TTC549 (cell line): Measurements from ENCODE around the gene RNF212B.
A peak's percentile ranks its signal among the peaks of the same experiment; 100 is the strongest.
"Not testable (repeated sequence)": the region's sequence is repeated elsewhere in the genome, so short reads cannot be mapped to it uniquely, and the experiment has no call there.

Experiments
- FAIRE-seq: peaks from 2 replicates; lab custom pipeline; 2012; peaks lifted over from hg19 to GRCh38; lab: Jason Lieb, UNC

Gene RNF212B

GRCh38 chr14:23243066-23243465, 5.3 kb downstream of the RNF212B start:
- FAIRE-seq, result no peak

DNA sequence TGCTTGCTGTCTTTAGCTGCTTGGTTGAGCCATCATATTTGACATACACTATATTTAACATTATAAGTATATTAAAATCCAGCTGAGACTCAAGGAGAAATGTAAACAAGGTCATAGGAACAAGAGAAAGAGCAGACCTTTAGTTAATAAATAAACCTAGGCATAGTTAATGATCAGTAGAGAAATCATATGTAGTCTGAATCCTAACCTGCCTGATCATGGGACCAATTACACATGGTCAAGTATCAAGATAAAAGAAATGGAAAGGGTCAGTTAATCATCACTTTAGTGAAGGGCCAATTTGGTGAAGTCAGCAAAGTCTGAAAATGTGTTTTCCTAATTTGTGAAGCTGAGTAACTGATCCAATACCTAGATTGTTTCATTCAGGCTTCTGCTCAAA, 7.5 kb downstream of the RNF212B start:
- FAIRE-seq, result no peak

- FAIRE-seq, result no peak
Measured at GRCh38 chr14:23248601-23249000, 10.9 kb downstream of the RNF212B start.

DNA sequence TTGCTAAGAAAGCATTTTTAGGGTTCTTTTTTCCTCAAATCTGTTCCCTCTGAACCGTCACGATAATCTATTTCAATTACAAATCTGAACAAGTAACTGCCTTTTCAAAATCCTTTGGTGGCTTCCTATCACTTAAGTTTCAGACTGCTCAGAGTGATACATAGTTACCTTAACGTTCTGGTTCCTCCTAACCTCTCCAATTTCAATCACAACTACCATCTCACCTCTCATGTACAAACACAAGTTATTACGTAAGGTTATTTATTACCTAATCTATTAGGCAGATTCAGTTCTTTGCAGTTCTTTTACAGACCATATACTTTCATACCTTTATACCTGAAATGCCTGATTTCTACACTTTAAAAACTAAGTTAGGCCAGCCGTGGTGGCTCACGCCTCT, 12.1 kb downstream of the RNF212B start:
- FAIRE-seq, result no peak

GRCh38 chr14:23252006-23252405, 14.3 kb downstream of the RNF212B start:
- no peak for FAIRE-seq

- FAIRE-seq, result no peak
Measured at GRCh38 chr14:23252420-23253333, 14.9 kb downstream of the RNF212B start.

DNA sequence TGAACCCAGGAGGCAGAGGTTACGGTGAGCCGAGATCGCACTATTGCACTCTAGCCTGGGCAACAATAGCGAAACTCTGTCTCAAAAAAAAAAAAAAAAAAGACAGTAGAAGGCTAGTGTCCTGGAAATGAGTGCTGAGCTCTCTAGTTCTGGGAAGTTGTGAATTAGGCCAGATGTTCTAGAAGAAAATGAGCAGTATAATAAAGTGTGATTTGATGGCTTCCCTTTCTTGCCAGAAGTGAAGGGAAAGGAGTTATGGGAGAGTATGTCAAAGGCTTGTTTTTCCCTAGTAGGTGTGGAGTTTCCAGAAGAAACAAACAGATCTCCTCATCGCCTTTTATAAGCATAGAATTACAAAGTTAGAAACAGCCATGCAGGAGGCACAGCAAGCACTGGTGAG, 20.5 kb downstream of the RNF212B start:
- FAIRE-seq, result no peak

GRCh38 chr14:23259426-23259825, 21.7 kb downstream of the RNF212B start:
- no peak for FAIRE-seq

DNA sequence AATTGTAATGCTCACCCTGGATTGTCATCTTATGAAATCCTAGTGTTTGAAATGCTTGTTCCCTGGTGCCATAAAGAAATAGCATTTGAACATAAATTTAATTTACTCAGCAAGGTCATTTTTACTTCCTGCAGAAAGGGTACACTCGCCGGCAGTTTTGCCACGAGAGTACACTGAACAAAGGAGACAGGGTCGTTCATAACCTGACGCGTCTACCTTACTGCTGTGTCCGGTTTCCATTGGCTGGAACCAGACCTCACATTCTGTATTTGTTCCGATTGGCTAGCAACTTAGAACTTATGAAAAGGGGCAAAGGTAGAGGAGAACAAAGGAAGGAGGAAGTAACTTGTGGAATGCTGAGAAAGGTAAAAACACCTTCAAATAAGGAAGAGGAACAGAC, 23.1 kb downstream of the RNF212B start:
- FAIRE-seq, result not testable (repeated sequence)

DNA sequence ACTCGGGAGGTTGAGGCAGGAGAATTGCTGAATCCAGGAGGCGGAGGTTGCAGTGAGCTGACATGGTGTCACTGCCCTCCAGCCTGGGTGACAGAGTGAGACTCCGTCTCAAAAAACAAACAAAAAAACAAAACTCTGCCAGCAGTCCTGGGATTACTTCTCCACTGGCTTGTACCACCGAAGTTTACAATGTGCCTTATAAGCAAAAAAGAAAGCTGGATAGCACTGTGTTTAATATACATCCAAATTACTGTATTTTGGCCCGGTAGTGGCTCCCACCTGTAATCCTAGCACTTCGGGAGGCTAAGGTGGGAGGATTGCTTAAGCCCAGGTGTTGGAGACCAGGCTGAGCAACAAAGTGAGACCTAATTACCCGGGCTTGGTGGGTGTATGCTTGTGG, 31.5 kb downstream of the RNF212B start:
- FAIRE-seq, result no peak

- FAIRE-seq, result no peak
Measured at GRCh38 chr14:23275412-23275811, 37.7 kb downstream of the RNF212B start.

- no peak for FAIRE-seq
Measured at GRCh38 chr14:23277189-23277588, 39.5 kb downstream of the RNF212B start.

GRCh38 chr14:23277928-23278327, 40.2 kb downstream of the RNF212B start:
- FAIRE-seq, result not testable (repeated sequence)

DNA sequence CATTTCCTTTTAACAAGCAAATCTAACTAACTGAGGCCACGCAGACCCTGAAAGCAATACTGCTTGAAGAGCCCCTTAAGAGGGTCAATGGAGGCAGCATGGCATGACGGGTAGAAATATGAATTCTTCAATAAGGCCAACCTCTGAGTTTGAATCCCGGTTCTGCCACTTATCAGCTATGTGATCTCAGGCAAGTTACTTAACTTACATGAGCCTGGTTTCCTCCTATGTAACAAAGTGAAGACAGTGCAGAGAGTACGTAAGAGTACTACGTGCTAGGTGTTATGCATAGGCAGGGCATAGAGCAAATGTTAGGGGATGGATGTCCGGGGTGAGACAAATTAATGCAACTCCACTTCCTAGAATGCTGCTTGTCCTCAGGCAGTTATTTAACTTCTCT, 43.5 kb downstream of the RNF212B start:
- no peak for FAIRE-seq

DNA sequence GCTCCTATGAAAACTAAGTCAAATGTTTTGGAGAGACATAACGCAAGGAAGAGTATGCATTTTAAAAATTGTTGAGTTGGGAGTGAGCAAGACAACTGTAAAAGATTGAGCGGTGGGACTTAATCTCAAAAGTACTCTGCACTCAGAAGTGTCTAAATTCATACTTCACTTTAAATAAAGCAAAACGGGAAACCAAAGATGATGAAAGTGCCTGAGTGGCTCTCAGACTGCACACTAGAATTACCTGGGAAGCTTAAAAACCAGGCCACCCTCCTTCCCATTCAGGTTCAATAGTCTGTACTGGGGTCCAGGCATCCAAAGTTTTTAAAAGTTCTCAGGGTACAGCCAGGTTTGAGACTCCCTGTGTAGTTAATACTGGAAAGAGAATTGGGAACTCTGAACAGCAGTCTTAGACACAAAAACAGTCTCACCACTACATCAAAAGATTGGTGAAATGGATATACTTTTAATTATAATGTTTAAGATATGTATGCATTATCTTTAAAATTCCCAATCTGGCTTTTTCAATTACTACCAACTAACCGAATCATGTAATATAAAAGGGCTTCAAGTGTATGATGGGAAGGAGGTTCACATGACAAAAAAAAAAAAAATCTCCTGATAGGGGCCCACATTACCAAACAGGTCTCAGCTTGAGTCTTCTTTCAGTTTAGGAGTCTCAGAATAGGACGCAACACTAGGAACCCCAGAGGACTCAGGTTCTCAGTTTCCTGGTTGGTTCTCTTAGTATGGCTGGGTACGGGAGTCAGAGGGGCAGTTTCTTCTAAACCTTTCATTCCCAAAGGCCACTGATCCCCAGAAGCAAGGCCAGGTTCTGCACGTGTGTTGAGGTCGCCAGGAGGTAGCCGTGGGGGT, 47.2 kb downstream of the RNF212B start:
- FAIRE-seq, result no peak

- no peak for FAIRE-seq
Measured at GRCh38 chr14:23285530-23286019, 47.8 kb downstream of the RNF212B start.

- FAIRE-seq, result peak; percentile 81
Measured at GRCh38 chr14:23286020-23286901, 48.5 kb downstream of the RNF212B start, which contains the start of gene HOMEZ. HOMEZ (minus strand) TSS chr14:23286132; CDS start chr14:23285952, 180 bp downstream.

- no peak for FAIRE-seq
Measured at GRCh38 chr14:23286902-23287479, 49.3 kb downstream of the RNF212B start.

DNA sequence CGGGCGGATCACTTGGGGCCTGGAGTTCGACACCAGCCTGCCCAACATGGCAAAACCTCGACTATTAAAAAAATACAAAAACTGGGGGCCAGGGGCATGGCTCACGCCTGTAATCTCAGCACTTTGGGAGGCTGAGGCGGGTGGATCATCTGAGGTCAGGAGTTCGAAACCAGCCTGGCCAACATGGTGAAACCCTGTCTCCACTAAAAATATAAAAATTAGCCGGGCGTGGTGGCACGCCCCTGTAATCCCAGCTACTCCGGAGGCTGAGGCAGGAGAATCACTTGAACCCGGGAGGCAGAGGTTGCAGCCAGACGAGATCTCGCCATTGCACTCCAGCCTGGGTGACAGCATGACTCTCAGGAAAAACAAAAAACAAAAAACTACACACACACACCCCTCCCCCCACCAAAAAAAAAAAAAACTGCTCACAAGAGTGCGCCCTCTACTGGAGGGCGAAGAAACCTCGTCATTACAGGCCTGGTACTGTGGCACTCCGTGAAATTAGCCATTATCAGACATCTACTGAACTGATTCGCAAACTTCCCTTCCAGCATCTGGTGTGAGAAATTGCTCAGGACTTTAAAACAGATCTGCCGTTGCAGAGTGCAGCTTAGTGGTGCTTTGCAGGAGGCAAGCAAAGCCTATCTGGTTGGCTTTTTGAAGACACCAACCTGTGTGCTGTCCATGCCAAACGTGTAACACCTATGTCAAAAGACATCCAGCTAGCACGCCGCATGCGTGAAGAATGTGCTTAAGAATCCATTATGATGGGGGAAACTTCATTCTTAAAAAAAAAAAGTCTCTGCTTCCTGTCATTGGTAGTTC, 57.2 kb downstream of the RNF212B start:
- FAIRE-seq, result no peak

DNA sequence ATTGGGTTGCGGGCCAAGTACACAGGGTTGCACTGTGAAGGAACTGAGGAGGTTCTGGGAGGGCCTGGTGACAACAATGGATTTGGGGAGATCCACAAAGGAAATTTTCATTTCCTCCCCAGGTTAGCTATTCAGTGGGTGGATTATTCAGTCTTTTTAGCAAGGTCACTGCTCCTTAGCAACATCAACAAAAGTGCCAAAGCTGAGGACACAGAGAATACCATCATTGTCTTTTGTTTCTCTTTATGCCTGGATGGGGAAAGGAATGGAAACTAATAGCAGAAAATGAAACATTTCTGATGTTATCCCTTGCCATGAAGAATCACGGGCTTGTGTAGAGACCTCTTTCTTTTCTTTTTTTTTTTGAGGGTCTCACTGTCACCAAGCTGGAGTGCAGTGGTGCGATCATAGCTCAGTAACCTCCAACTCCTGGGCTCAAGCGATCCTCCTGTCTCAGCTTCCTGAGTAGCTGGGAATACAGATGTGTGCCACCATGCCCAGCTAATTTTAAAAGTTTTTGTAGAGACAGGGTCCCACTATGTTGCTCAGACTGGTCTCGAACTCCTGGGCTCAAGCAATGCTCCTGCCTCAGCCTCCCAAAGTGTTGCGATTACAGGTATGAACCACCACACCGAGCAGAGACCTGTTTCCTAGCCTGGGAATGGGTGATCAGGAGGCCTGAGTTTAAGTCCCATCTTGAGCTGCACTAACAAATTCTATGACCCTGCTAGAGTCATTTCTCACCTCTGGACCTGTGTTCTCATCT, 58.5 kb downstream of the RNF212B start:
- no peak for FAIRE-seq
